Activated CD8-positive, alpha-beta memory T cell treated with anti-CD3 and anti-CD28 coated beads, Interleukin-2, amount 50 U/mL, for 1 hour (primary cell): Measurements from ENCODE around the gene LMOD3.

Experiments used
- DNase-seq: peaks from one replicate; pipeline ENCODE4 v3.0.0-alpha.2; 2020; ENCODE audit errors: extremely low read depth

Gene LMOD3

DNA sequence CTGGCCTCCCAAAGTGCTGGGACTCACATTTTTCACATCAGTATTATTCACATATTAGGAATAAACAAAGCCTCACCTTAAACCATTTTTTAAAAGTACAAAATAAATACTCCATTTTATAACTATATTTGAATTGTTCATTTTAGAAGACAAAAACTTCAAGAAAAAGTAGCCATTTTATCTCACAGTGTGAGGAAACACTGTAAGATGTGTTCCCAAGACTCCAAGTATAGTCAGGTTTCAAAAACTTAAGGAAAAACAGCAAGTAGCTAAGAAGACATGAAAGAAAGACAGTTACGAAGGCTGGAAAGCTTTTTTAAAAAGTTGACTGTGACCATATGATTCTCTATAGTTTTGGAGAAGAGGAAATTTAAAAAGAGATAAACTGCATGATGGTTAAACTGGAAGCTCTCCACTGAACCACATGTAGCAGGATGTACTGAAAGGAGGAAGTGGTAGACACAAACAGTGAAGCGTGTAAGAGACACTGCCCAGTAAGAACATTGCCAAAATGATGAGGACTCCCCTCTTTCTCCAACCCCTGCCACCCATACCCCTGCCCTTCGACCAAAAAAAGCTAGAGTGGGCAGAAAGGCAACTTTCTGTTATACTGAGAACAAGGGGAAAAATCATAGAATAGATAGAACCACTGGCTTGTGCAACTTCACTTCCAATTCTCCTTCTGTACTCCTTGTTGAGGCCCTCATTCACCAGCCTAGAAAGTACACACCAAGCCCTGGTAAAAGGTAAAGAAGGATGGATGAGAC, 64.0 kb downstream of the LMOD3 start:
- no peak for DNase-seq
